Measurements from ENCODE around the gene ACSS3.
"Not testable (repeated sequence)": the region's sequence is repeated elsewhere in the genome, so short reads cannot be mapped to it uniquely, and the experiment has no call there.

The ACSS3 gene

GRCh38 chr12:81089412-81089811, 11.5 kb downstream of the ACSS3 start:
- H3K4me3 ChIP-seq (ENCODE audit: low read length) = no peak overlapping the region
- no peak for DNase-seq (ENCODE audit: low read depth, low spot score)

GRCh38 chr12:81092053-81092452, 14.2 kb downstream of the ACSS3 start:
- DNase-seq (ENCODE audit: low read depth, low spot score) = no peak
- no peak overlapping the region for H3K4me3 ChIP-seq (ENCODE audit: low read length)

- H3K4me3 ChIP-seq (ENCODE audit: low read length) = no peak overlapping the region
- DNase-seq (ENCODE audit: low read depth, low spot score) = no peak
These were observed 17.0 kb downstream of the ACSS3 start for GRCh38 chr12:81094718-81095360.

- DNase-seq (ENCODE audit: low read depth, low spot score) = no peak
- no peak overlapping the region for H3K4me3 ChIP-seq (ENCODE audit: low read length)
These were observed 17.8 kb downstream of the ACSS3 start for GRCh38 chr12:81095501-81096232.

GRCh38 chr12:81105687-81106086, 27.8 kb downstream of the ACSS3 start:
- no peak for DNase-seq (ENCODE audit: low read depth, low spot score)
- no peak overlapping the region for H3K4me3 ChIP-seq (ENCODE audit: low read length)

- H3K4me3 ChIP-seq (ENCODE audit: low read length) = no peak overlapping the region
- no peak for DNase-seq (ENCODE audit: low read depth, low spot score)
These were observed 36.3 kb downstream of the ACSS3 start for GRCh38 chr12:81114226-81114625.

GRCh38 chr12:81119069-81119468, 41.2 kb downstream of the ACSS3 start:
- not testable (repeated sequence) for H3K4me3 ChIP-seq (ENCODE audit: low read length); DNase-seq (ENCODE audit: low read depth, low spot score)

GRCh38 chr12:81120961-81121360, 43.1 kb downstream of the ACSS3 start:
- no peak overlapping the region for H3K4me3 ChIP-seq (ENCODE audit: low read length)
- DNase-seq (ENCODE audit: low read depth, low spot score) = no peak

- DNase-seq (ENCODE audit: low read depth, low spot score) = no peak
- H3K4me3 ChIP-seq (ENCODE audit: low read length) = no peak overlapping the region
These were observed 45.7 kb downstream of the ACSS3 start for GRCh38 chr12:81123611-81124010.

GRCh38 chr12:81125691-81126090, 47.8 kb downstream of the ACSS3 start:
- H3K4me3 ChIP-seq (ENCODE audit: low read length) = no peak overlapping the region
- no peak for DNase-seq (ENCODE audit: low read depth, low spot score)

GRCh38 chr12:81128930-81129554, 51.2 kb downstream of the ACSS3 start:
- DNase-seq (ENCODE audit: low read depth, low spot score) = peak; percentile 30
- no peak overlapping the region for H3K4me3 ChIP-seq (ENCODE audit: low read length)

- no peak for DNase-seq (ENCODE audit: low read depth, low spot score)
- no peak overlapping the region for H3K4me3 ChIP-seq (ENCODE audit: low read length)
These were observed 58.6 kb downstream of the ACSS3 start for GRCh38 chr12:81136519-81136918.

GRCh38 chr12:81137801-81138200, 59.9 kb downstream of the ACSS3 start:
- no peak for DNase-seq (ENCODE audit: low read depth, low spot score)
- no peak overlapping the region for H3K4me3 ChIP-seq (ENCODE audit: low read length)

GRCh38 chr12:81141217-81141616, 63.3 kb downstream of the ACSS3 start:
- no peak for DNase-seq (ENCODE audit: low read depth, low spot score)
- no peak overlapping the region for H3K4me3 ChIP-seq (ENCODE audit: low read length)

- DNase-seq (ENCODE audit: low read depth, low spot score) = no peak
These were observed 65.2 kb downstream of the ACSS3 start for GRCh38 chr12:81143057-81143456.

GRCh38 chr12:81146228-81147225, 68.6 kb downstream of the ACSS3 start:
- DNase-seq (ENCODE audit: low read depth, low spot score) = peak; percentile 2
- H3K4me3 ChIP-seq (ENCODE audit: low read length) = no peak overlapping the region

More at GRCh38 chr12:81143057-81143456, 65.2 kb downstream of the ACSS3 start:
- no peak overlapping the region for H3K4me3 ChIP-seq (ENCODE audit: low read length)

- no peak overlapping the region for H3K4me3 ChIP-seq (ENCODE audit: low read length)
- no peak for DNase-seq (ENCODE audit: low read depth, low spot score)
These were observed 69.5 kb downstream of the ACSS3 start for GRCh38 chr12:81147292-81147919.

- DNase-seq (ENCODE audit: low read depth, low spot score) = no peak
- H3K4me3 ChIP-seq (ENCODE audit: low read length) = no peak overlapping the region
These were observed 72.5 kb downstream of the ACSS3 start for GRCh38 chr12:81150382-81150781.

GRCh38 chr12:81159856-81160255, 82.0 kb downstream of the ACSS3 start:
- no peak for DNase-seq (ENCODE audit: low read depth, low spot score)
- no peak overlapping the region for H3K4me3 ChIP-seq (ENCODE audit: low read length)
